Upper lobe of left lung (tissue), 6 donors: ENCODE results near the gene CCNK. TPM values are rescaled to one million over a fixed set of nuclear protein-coding genes. Genes with fewer than 3 reads are reported as not detected.

ENCODE experiments used
- ATAC-seq, 2 donors: fragments of 200-7000 bp; cut with Tn5 transposase; one replicate each; pipeline ENCODE4 v1.9.1; 2022; ENCODE audit warnings: mild to moderate bottlenecking in 2 of 2, moderate library complexity in 2 of 2; ENCODE audit not compliant: low FRiP score in 2 of 2
- DNase-seq, 2 donors: peaks; one replicate each; pipeline ENCODE4 v3.0.0-alpha.2; 2019 to 2020
- H3K27ac ChIP-seq, 4 donors: fragments of 200-600 bp; sonication (generic); one replicate each; pipeline ENCODE4 v1.5.1; 2016 to 2019
- H3K27me3 ChIP-seq, 4 donors: fragments of 200-600 bp; sonication (generic); one replicate each; pipeline ENCODE4 v1.5.1; 2017 to 2019
- H3K36me3 ChIP-seq, 4 donors: fragments of 200-600 bp; sonication (generic); one replicate each; pipeline ENCODE4 v1.5.1; 2016 to 2019
- H3K4me1 ChIP-seq, 4 donors: fragments of 200-600 bp; sonication (generic); one replicate each; pipeline ENCODE4 v1.5.1; 2018 to 2019
- H3K4me3 ChIP-seq, 4 donors: fragments of 200-600 bp; sonication (generic); one replicate each; pipeline ENCODE4 v1.5.1; 2017 to 2019; ENCODE audit warnings: mild to moderate bottlenecking in 2 of 4, moderate library complexity in 1 of 4
- H3K9me3 ChIP-seq, 4 donors: fragments of 200-600 bp; sonication (generic); one replicate each; pipeline ENCODE4 v1.5.1; 2018 to 2019
- EP300 ChIP-seq, 4 donors: sonication (generic); formaldehyde crosslinking; IDR thresholded peaks; one replicate each; pipeline ENCODE4 v1.5.1; 2017; ENCODE audit warnings: antibody characterized with exemption in 4 of 4, control low read depth in 2 of 4
- POLR2A ChIP-seq, 4 donors: fragments of 450-650 bp; IDR thresholded peaks; one replicate each; pipeline ENCODE4 v1.5.1; 2016 to 2017; ENCODE audit warnings: antibody characterized with exemption in 4 of 4, mild to moderate bottlenecking in 2 of 4
- POLR2AphosphoS5 ChIP-seq, 2 donors: sonication (generic); formaldehyde crosslinking; IDR thresholded peaks; one replicate each; pipeline ENCODE4 v1.5.1; 2017; ENCODE audit warnings: antibody characterized with exemption in 2 of 2
- WGBS, 2 donors: methylation state at CpG; one replicate each; pipeline ENCODE4 v1.1.5; 2017 to 2018; 5-methylcytosine and 5-hydroxymethylcytosine counted together
- total RNA-seq, 6 donors: library from RNA; depleted of rRNA in 4 of 6; stranded (reverse); fragments of >200 nt in 4 of 6; gene quantifications; one replicate each; pipeline versions ENCODE4 v1.1.0 to v1.2.1, GENCODE V29; 2016 to 2021
- TF ChIP-seq, protein P1 (sequence below), 6 experiments: fragments of 450-650 bp in 4 of 6; fragments of 200-600 bp in 2 of 6; sonication (generic) in 2 of 6; IDR thresholded peaks; one replicate each; pipeline ENCODE4 v1.5.1; 2016 to 2019; ENCODE audit warnings: antibody characterized with exemption in 6 of 6
- donor health status: DM: no; HTN: no; CAD: no; lungs with moderate emphysema.
- donor health status: DM: no; HTN: yes; CAD: no; lungs with severe emphysema.

CCNK gene
- total RNA-seq, 6 donors from 2014 or later: 29.8 to 51.1 (median 44.0) TPM

DNA sequence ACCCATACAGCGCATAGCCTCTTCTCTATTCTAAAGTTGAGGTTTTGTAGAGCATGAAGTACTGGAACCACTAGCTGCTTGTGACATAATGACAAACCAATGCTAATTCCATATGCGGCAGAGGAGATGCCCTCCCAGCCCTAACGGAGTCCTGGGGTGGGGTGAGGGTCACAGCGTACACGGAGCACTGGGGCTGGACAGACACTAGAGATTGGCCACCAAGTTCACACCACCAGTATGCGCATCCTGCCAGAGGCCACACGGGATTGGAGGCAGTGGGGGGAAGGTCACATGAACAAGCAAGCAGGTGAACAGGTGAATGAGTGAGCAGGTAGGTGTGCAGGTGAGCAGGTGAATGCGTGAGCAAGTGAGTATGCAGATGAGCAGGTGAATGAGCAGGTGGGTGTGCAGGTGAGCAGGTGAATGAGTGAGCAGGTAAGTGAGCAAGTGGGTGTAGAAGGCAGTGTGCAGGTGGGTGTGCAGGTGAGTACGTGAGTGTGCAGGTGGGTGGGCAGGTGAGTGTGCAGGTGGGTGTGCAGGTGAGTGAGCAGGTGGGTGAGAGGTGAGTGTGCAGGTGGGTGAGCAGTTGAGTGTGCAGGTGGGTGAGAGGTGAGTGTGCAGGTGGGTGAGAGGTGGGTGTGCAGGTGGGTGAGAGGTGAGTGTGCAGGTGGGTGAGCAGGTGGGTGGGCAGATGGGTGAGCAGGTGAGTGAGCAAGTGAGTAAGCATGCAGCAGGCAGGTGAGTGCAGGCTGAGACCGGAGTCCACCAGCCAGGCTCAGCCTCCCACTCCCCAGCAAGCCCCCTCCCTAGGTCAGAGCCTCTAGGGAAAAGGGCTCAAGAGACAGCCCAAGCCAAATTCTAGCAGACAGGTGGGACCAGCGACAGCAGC is 70.1 kb downstream of the CCNK start:
- Histone ChIP-seq H3K27me3 (no peaks in the 10 kb centered on the region), H3K4me1 (peaks cover 4 to 28% (median 8%) of the 10 kb centered on the region in 4 donors), H3K9me3 (no peaks in the 10 kb centered on the region), H3K27ac (no peak overlapping the region), H3K36me3 (no peaks in the 10 kb centered on the region), H3K4me3 (no peak overlapping the region)
- ATAC-seq (no peak), DNase-seq (no peak)
- whole genome bisulfite sequencing, 2 donors: 75 to 86% methylated on average over 11 of the region's 11 CpGs
- TF ChIP-seq, protein P1, sequence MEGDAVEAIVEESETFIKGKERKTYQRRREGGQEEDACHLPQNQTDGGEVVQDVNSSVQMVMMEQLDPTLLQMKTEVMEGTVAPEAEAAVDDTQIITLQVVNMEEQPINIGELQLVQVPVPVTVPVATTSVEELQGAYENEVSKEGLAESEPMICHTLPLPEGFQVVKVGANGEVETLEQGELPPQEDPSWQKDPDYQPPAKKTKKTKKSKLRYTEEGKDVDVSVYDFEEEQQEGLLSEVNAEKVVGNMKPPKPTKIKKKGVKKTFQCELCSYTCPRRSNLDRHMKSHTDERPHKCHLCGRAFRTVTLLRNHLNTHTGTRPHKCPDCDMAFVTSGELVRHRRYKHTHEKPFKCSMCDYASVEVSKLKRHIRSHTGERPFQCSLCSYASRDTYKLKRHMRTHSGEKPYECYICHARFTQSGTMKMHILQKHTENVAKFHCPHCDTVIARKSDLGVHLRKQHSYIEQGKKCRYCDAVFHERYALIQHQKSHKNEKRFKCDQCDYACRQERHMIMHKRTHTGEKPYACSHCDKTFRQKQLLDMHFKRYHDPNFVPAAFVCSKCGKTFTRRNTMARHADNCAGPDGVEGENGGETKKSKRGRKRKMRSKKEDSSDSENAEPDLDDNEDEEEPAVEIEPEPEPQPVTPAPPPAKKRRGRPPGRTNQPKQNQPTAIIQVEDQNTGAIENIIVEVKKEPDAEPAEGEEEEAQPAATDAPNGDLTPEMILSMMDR (IDR thresholded peaks at IDR 0.05): no peak
- no peak for TF ChIP-seq POLR2AphosphoS5 (IDR thresholded peaks at IDR 0.05)
- no peak for TF ChIP-seq POLR2A (IDR thresholded peaks at IDR 0.05)
- TF ChIP-seq EP300 (IDR thresholded peaks at IDR 0.05): no peak

DNA sequence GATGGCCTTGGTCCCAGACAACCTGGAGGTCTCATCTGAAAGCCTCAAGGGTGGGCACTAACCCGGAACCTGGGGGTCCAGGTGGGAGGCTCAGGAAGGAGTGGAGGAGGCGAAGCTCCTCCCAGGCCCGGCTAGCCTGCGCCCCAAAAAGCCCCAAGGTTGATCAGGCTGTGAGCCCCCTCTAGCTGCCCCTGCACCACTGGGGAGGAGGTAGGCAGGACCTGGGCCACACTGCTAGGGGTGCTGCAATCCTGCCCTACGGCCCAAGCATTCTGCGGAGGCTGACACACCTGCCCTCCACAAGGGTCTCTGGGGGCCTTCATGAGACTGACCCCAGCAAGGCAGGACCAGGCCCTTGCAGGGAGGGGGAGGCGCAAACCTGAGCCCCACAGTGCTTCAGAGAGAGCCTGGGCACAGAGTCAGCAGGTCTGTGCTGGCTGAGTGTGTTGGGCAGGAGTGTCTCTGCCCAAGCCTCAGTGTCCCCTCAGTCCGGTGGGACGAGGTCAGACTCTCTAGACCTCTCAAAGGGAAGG is 70.9 kb downstream of the CCNK start:
- Histone ChIP-seq H3K4me1 (peaks cover 4 to 28% (median 8%) of the 10 kb centered on the region in 4 donors), H3K36me3 (no peaks in the 10 kb centered on the region), H3K4me3 (no peak overlapping the region), H3K9me3 (no peaks in the 10 kb centered on the region), H3K27ac (no peak overlapping the region), H3K27me3 (no peaks in the 10 kb centered on the region)
- TF ChIP-seq POLR2A (IDR thresholded peaks at IDR 0.05): no peak
- TF ChIP-seq, protein P1 (IDR thresholded peaks at IDR 0.05): no peak
- no peak for TF ChIP-seq POLR2AphosphoS5 (IDR thresholded peaks at IDR 0.05)
- no peak for TF ChIP-seq EP300 (IDR thresholded peaks at IDR 0.05)
- no peak for ATAC-seq
- peak in 1 of 2 donors; percentile 66 for DNase-seq
- 87 to 91% methylated on average over 4 to 9 of the region's 9 CpGs for WGBS, 2 donors

DNA sequence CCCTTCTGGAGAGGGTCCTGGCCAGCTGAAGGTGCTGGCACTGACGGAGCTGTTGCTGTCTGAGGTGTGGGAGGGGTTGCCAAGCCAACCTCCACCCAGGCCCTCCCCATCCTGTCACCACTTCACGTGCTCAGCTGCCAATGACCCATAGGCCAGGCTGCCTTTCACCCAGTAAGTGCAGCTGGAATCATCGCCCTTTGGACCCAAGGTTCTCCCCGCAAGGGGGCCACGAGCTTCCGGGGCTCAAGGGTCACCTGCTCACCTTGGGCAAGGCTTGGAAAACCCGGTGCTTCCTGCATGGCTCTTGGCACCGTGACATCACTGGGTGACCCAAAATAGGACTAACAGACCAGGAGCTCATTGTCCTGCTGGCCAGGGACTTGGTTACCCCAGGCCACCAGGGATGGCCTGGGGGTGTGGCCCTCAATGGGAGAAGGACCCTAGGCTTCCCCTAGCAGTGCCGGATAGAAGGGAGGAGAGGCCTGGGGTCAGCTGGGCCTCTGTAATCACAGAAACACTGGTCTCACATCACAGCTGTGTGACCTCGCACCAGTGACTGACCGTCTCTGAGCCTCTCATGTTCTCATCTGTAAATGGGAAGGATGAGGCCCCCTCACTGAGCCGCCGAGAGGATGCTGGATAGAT is 71.5 kb downstream of the CCNK start:
- DNase-seq (no peak), ATAC-seq (no peak)
- Histone ChIP-seq H3K36me3 (no peaks in the 10 kb centered on the region), H3K27ac (no peak overlapping the region), H3K9me3 (no peaks in the 10 kb centered on the region), H3K4me1 (peaks cover 4 to 28% (median 8%) of the 10 kb centered on the region in 4 donors), H3K27me3 (no peaks in the 10 kb centered on the region), H3K4me3 (no peak overlapping the region)
- WGBS, 2 donors: 60 to 80% methylated on average over 2 to 13 of the region's 13 CpGs
- TF ChIP-seq POLR2AphosphoS5 (IDR thresholded peaks at IDR 0.05) (no peak), EP300 (IDR thresholded peaks at IDR 0.05) (no peak), POLR2A (IDR thresholded peaks at IDR 0.05) (no peak)
- TF ChIP-seq, protein P1 (IDR thresholded peaks at IDR 0.05): no peak

DNA sequence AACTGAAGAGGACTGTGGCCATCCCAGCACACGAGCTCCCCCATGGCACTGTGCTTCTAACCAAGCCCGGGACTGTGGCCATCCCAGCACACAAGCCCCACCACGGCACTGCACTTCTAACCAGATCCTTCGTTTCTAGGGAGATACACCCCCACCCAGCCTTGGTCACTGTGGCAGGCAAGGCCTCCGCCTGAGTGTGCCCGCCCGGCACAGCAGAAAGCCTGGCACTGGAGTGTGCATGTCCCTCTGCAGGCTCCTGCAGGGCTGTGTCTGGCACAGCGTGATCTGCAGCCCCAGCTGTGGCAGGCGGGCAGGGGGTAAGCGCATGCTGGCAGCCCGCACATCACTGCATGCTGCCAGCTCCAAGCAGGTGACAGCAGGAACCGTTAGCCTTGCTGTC is 73.0 kb downstream of the CCNK start:
- 57 to 89% methylated on average over 4 to 12 of the region's 12 CpGs for WGBS, 2 donors
- no peaks in the 10 kb centered on the region for H3K27me3 ChIP-seq
- TF ChIP-seq EP300 (IDR thresholded peaks at IDR 0.05) (no peak), POLR2A (IDR thresholded peaks at IDR 0.05) (no peak), POLR2AphosphoS5 (IDR thresholded peaks at IDR 0.05) (no peak)
- TF ChIP-seq, protein P1 (IDR thresholded peaks at IDR 0.05): no peak
- peak overlapping the region in 1 of 4 donors; percentile 24 for H3K27ac ChIP-seq
- ATAC-seq (peak in 1 of 2 donors; percentile 7), DNase-seq (peak in 1 of 2 donors; percentile 69)
- H3K36me3 ChIP-seq: no peaks in the 10 kb centered on the region
- H3K4me3 ChIP-seq: no peak overlapping the region
- peaks cover 4 to 28% (median 8%) of the 10 kb centered on the region in 4 donors for H3K4me1 ChIP-seq
- H3K9me3 ChIP-seq: no peaks in the 10 kb centered on the region
